ENCODE data around the gene LAMP5.

LAMP5 gene

GRCh38 chr20:9550283-9550682 lies 35.9 kb downstream of the LAMP5 start:
- DNase-seq, result no peak

- no peak for DNase-seq
These were observed 36.5 kb downstream of the LAMP5 start for GRCh38 chr20:9550871-9551270.

- DNase-seq, result peak in 1 of 2 donors; percentile 9
These were observed 37.6 kb downstream of the LAMP5 start for GRCh38 chr20:9551808-9552550.

- no peak for DNase-seq
These were observed 41.4 kb downstream of the LAMP5 start for GRCh38 chr20:9555781-9556180.

- DNase-seq, result no peak
These were observed 43.0 kb downstream of the LAMP5 start for GRCh38 chr20:9557411-9557810.

GRCh38 chr20:9565910-9566550 lies 51.6 kb downstream of the LAMP5 start:
- no peak for DNase-seq

GRCh38 chr20:9566977-9567376 lies 52.6 kb downstream of the LAMP5 start:
- DNase-seq, result no peak

- DNase-seq, result no peak
These were observed 56.2 kb downstream of the LAMP5 start for GRCh38 chr20:9570612-9571011.

- DNase-seq, result no peak
These were observed 57.4 kb downstream of the LAMP5 start for GRCh38 chr20:9571783-9572182.

- no peak for DNase-seq
These were observed 58.3 kb downstream of the LAMP5 start for GRCh38 chr20:9572670-9573069.

GRCh38 chr20:9573335-9574151 lies 59.2 kb downstream of the LAMP5 start:
- no peak for DNase-seq

GRCh38 chr20:9574181-9574580 lies 59.8 kb downstream of the LAMP5 start:
- DNase-seq, result no peak

- DNase-seq, result no peak
These were observed 60.4 kb downstream of the LAMP5 start for GRCh38 chr20:9574776-9575175.

GRCh38 chr20:9575836-9576235 lies 61.4 kb downstream of the LAMP5 start:
- no peak for DNase-seq

- no peak for DNase-seq
These were observed 62.3 kb downstream of the LAMP5 start for GRCh38 chr20:9576695-9577094.

- no peak for DNase-seq
These were observed 63.0 kb downstream of the LAMP5 start for GRCh38 chr20:9577397-9577796.

GRCh38 chr20:9578594-9578993 lies 64.2 kb downstream of the LAMP5 start:
- peak; percentile 31 to 49 for DNase-seq

Measured in inflammatory macrophage treated with lipopolysaccharide for 1 hour (primary cell).